NB4 (cell line): ENCODE data around the gene ADAM12.

Source experiments
- DNase-seq: peaks from one replicate; pipeline ENCODE4 v3.0.0; 2010; ENCODE audit warnings: low read depth
- H3K4me3 ChIP-seq: one replicate; pipeline ENCODE4 v1.5.1; 2011; ENCODE audit warnings: mild to moderate bottlenecking, low read depth, low read length, moderate library complexity
- CTCF ChIP-seq: IDR thresholded peaks from one replicate; pipeline ENCODE4 v1.5.1; 2012; ENCODE audit warnings: low read depth, low read length
- MAX ChIP-seq: IDR thresholded peaks from 2 replicates; pipeline ENCODE4 v1.6.1; 2011; ENCODE audit warnings: low read depth, low read length
- MYC ChIP-seq: IDR thresholded peaks from 2 replicates; pipeline ENCODE4 v1.6.1; 2011; ENCODE audit warnings: low read depth, low read length
- POLR2A ChIP-seq: IDR thresholded peaks from 2 replicates; pipeline ENCODE4 v1.6.1; 2011; ENCODE audit warnings: mild to moderate bottlenecking; ENCODE audit not compliant: insufficient read length; ENCODE audit errors: extremely low read depth

ADAM12 gene

GRCh38 chr10:126062131-126063032, 325.9 kb downstream of the ADAM12 start:
- no peak overlapping the region for H3K4me3 ChIP-seq
- DNase-seq: peak; percentile 28

GRCh38 chr10:126061526-126061925, 326.8 kb downstream of the ADAM12 start:
- no peak overlapping the region for H3K4me3 ChIP-seq
- DNase-seq: no peak
- TF ChIP-seq MYC (no peak), POLR2A (no peak), CTCF (no peak), MAX (no peak)

More at GRCh38 chr10:126062131-126063032, 325.9 kb downstream of the ADAM12 start:
- TF ChIP-seq POLR2A: no peak
- no peak for TF ChIP-seq MAX
- TF ChIP-seq CTCF: no peak
- TF ChIP-seq MYC: no peak

GRCh38 chr10:126060261-126060931, 327.9 kb downstream of the ADAM12 start:
- TF ChIP-seq POLR2A: no peak
- no peak for TF ChIP-seq MAX
- no peak for TF ChIP-seq CTCF
- TF ChIP-seq MYC: no peak
- no peak overlapping the region for H3K4me3 ChIP-seq
- no peak for DNase-seq

GRCh38 chr10:126059076-126059826, 329.0 kb downstream of the ADAM12 start:
- DNase-seq: no peak
- TF ChIP-seq MAX (no peak), POLR2A (no peak), CTCF (no peak)
- no peak overlapping the region for H3K4me3 ChIP-seq

- TF ChIP-seq POLR2A: no peak
- TF ChIP-seq CTCF: no peak
- no peak for TF ChIP-seq MYC
- TF ChIP-seq MAX: no peak
- DNase-seq: no peak
- no peak overlapping the region for H3K4me3 ChIP-seq
These were observed 329.8 kb downstream of the ADAM12 start for GRCh38 chr10:126058507-126058906.
